ENCODE data around the gene GPR18. TPM values are rescaled to one million over a fixed set of nuclear protein-coding genes. Genes with fewer than 3 reads are reported as not detected.
"Not testable (repeated sequence)": the region's sequence is repeated elsewhere in the genome, so short reads cannot be mapped to it uniquely, and the experiment has no call there.

Gene GPR18
- total RNA-seq, 1 experiment from 2014 or later: not detected

GRCh38 chr13:99230991-99231390 lies 27.2 kb downstream of the GPR18 start:
- Histone ChIP-seq H3K4me3 (no peak overlapping the region), H3K79me2 (ENCODE audit: low read depth) (peaks cover 98% of the 10 kb centered on the region), H3K9me2 (ENCODE audit: insufficient read depth) (no peaks in the 10 kb centered on the region), H3K4me2 (no peak overlapping the region), H3F3A (ENCODE audit: insufficient read depth, low read depth) (peaks cover 29% of the 10 kb centered on the region), H2AFZ (no peak overlapping the region), H4K20me1 (ENCODE audit: insufficient read depth) (peaks cover 79% of the 10 kb centered on the region), H3K27ac (no peak overlapping the region), H3K27me3 (ENCODE audit: insufficient read depth, low read depth) (no peaks in the 10 kb centered on the region), H3K4me1 (replicated peaks; ENCODE audit: insufficient read depth) (peaks cover 31% of the 10 kb centered on the region), H3K9me3 (ENCODE audit: insufficient read depth, low read depth) (no peaks in the 10 kb centered on the region), H3K36me3 (ENCODE audit: low read depth) (peaks cover 6% of the 10 kb centered on the region)
- BruUV-seq (replicated peaks): no TSS peak
- POLR2A ChIA-PET (ENCODE audit: unreplicated experiment): interaction anchor here (0.7 kb wide), 1 partner anchor 259 kb away, joined by 5 read pairs; no protein-coding TSS in a partner anchor
- intact Hi-C loops (cut with micrococcal nuclease; ENCODE audit: unreplicated experiment): no loop called here
- peak in 1 of 2 experiments; percentile 31 for DNase-seq
- TF ChIP-seq EZH2 (IDR thresholded peaks at IDR 0.05; ENCODE audit: low read depth): no peak
- CTCF ChIA-PET: no interaction called here

GRCh38 chr13:99230588-99230987 lies 27.6 kb downstream of the GPR18 start:
- BruUV-seq (replicated peaks); H3K9me3 ChIP-seq (ENCODE audit: insufficient read depth, low read depth); H3K4me2 ChIP-seq; H3K9me2 ChIP-seq (ENCODE audit: insufficient read depth); H3K4me3 ChIP-seq; H2AFZ ChIP-seq; H3K27me3 ChIP-seq (ENCODE audit: insufficient read depth, low read depth); H3K27ac ChIP-seq; CTCF ChIA-PET; intact Hi-C loops (cut with micrococcal nuclease; ENCODE audit: unreplicated experiment): not testable (repeated sequence)
- peak in 1 of 2 experiments; percentile 25 for DNase-seq
- Histone ChIP-seq H3K36me3 (ENCODE audit: low read depth) (peaks cover 10% of the 10 kb centered on the region), H3K4me1 (replicated peaks; ENCODE audit: insufficient read depth) (peaks cover 31% of the 10 kb centered on the region), H3F3A (ENCODE audit: insufficient read depth, low read depth) (peaks cover 31% of the 10 kb centered on the region), H3K79me2 (ENCODE audit: low read depth) (peaks cover 98% of the 10 kb centered on the region), H4K20me1 (ENCODE audit: insufficient read depth) (peaks cover 78% of the 10 kb centered on the region)
- POLR2A ChIA-PET (ENCODE audit: unreplicated experiment): interaction anchor here (0.7 kb wide), 1 partner anchor 258 kb away, joined by 5 read pairs; no protein-coding TSS in a partner anchor

- CTCF ChIA-PET: no interaction called here
- intact Hi-C loops (cut with micrococcal nuclease; ENCODE audit: unreplicated experiment): no loop called here
Measured at GRCh38 chr13:99228737-99229691, 29.2 kb downstream of the GPR18 start.

More at GRCh38 chr13:99228737-99229691, 29.2 kb downstream of the GPR18 start:
- Histone ChIP-seq H3K79me2 (ENCODE audit: low read depth) (peaks cover 98% of the 10 kb centered on the region), H3K9me3 (ENCODE audit: insufficient read depth, low read depth) (no peaks in the 10 kb centered on the region), H3K36me3 (ENCODE audit: low read depth) (peaks cover 10% of the 10 kb centered on the region), H4K20me1 (ENCODE audit: insufficient read depth) (peaks cover 80% of the 10 kb centered on the region), H3F3A (ENCODE audit: insufficient read depth, low read depth) (peaks cover 31% of the 10 kb centered on the region), H3K27ac (peak overlapping the region; percentile 26), H3K27me3 (ENCODE audit: insufficient read depth, low read depth) (no peaks in the 10 kb centered on the region), H3K9me2 (ENCODE audit: insufficient read depth) (no peaks in the 10 kb centered on the region), H3K4me3 (no peak overlapping the region), H3K4me2 (peak overlapping the region; percentile 17), H2AFZ (no peak overlapping the region), H3K4me1 (replicated peaks; ENCODE audit: insufficient read depth) (peaks cover 31% of the 10 kb centered on the region)
- DNase-seq: peak in 1 of 2 experiments; percentile 89
- TF ChIP-seq CTCF (conservative IDR thresholded peaks at IDR 0.05) (no peak), EZH2 (IDR thresholded peaks at IDR 0.05; ENCODE audit: low read depth) (no peak)
- BruUV-seq (replicated peaks): TSS peak; percentile 6
- POLR2A ChIA-PET (ENCODE audit: unreplicated experiment): no interaction called here

Data from PC-9 (cell line).